WTC11 (cell line): ENCODE measurements around the gene PDCD6IP.

Experiments used
- CREB1 ChIP-seq: sonication (generic); formaldehyde crosslinking; IDR thresholded peaks from 2 replicates; pipeline ENCODE4 v1.8.0; 2023; ENCODE audit warnings: mild to moderate bottlenecking, missing genetic modification reagents
- ZNF232 ChIP-seq: sonication (generic); formaldehyde crosslinking; IDR thresholded peaks from 2 replicates; pipeline ENCODE4 v1.8.0; 2022; ENCODE audit warnings: mild to moderate bottlenecking, missing genetic modification reagents
- TF ChIP-seq, protein P1 (sequence below): sonication (generic); formaldehyde crosslinking; IDR thresholded peaks from 2 replicates; pipeline ENCODE4 v1.8.0; 2023; ENCODE audit warnings: missing genetic modification reagents
- TF ChIP-seq, protein P2 (sequence below): sonication (generic); formaldehyde crosslinking; IDR thresholded peaks from 2 replicates; pipeline ENCODE4 v1.8.1; 2023; ENCODE audit warnings: mild to moderate bottlenecking, missing genetic modification reagents, moderate library complexity

DNA sequence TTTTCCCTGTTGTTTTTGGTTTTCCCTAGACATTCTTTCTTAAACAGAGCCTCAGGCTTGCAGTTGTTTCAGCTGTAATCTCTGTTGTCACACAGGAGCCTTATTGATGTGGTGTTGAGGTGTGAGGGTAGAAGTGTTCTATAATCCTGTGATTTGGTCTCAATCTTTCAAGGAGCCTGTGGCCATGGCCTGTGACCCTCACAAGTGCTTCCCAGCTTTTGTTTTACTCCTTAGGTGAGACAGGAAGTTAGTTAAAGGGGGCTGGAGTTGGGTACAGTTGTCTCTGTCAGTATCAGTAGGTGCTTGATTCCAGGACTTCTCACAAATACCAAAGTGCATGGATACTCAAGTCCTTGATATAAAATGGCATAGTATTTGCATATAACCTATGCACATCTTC is 77.2 kb downstream of the PDCD6IP start:
- TF ChIP-seq, protein P1, sequence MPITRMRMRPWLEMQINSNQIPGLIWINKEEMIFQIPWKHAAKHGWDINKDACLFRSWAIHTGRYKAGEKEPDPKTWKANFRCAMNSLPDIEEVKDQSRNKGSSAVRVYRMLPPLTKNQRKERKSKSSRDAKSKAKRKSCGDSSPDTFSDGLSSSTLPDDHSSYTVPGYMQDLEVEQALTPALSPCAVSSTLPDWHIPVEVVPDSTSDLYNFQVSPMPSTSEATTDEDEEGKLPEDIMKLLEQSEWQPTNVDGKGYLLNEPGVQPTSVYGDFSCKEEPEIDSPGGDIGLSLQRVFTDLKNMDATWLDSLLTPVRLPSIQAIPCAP, result no peak
- TF ChIP-seq CREB1 (CRISPR knock-in tag) (no peak), ZNF232 (CRISPR knock-in tag) (no peak)
- TF ChIP-seq, protein P2, sequence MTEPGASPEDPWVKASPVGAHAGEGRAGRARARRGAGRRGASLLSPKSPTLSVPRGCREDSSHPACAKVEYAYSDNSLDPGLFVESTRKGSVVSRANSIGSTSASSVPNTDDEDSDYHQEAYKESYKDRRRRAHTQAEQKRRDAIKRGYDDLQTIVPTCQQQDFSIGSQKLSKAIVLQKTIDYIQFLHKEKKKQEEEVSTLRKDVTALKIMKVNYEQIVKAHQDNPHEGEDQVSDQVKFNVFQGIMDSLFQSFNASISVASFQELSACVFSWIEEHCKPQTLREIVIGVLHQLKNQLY (CRISPR knock-in tag), result no peak
